Fibroblast of lung (primary cell): Measurements from ENCODE around the gene EIF3D. TPM values are rescaled to one million over a fixed set of nuclear protein-coding genes. Genes with fewer than 3 reads are reported as not detected.

Experiments used
- DNase-seq, 2 donors: peaks; one replicate each; pipeline versions ENCODE4 v3.0.0 to v3.0.0-alpha.2; 2010; ENCODE audit warnings: low read depth in 2 of 2
- H2AFZ ChIP-seq: 2 replicates; pipeline ENCODE4 v1.5.1; 2012; ENCODE audit warnings: low read length, control low read depth, inconsistent platforms
- H3K27ac ChIP-seq: 2 replicates; pipeline ENCODE4 v1.5.1; 2011; ENCODE audit warnings: low read length, control low read depth; ENCODE audit not compliant: insufficient read depth
- H3K27me3 ChIP-seq: 2 replicates; pipeline ENCODE4 v1.5.1; 2011; ENCODE audit warnings: mild to moderate bottlenecking, low read length; ENCODE audit not compliant: control insufficient read depth, insufficient read depth
- H3K36me3 ChIP-seq: 2 replicates; pipeline ENCODE4 v1.5.1; 2011; ENCODE audit warnings: low read length; ENCODE audit not compliant: control insufficient read depth, insufficient read depth
- H3K4me1 ChIP-seq: 2 replicates; pipeline ENCODE4 v1.5.1; 2011; ENCODE audit warnings: low read length; ENCODE audit not compliant: control insufficient read depth, insufficient read depth; ENCODE audit errors: extremely low read depth
- H3K4me2 ChIP-seq: 2 replicates; pipeline ENCODE4 v1.5.1; 2011; ENCODE audit warnings: low read length, control low read depth; ENCODE audit not compliant: insufficient read depth; ENCODE audit errors: extremely low read depth
- H3K4me3 ChIP-seq, 4 experiments: fragments of 200-600 bp in 1 of 4; sonication (generic) in 1 of 4; replicated peaks in 1 of 4; 2 replicates each; pipeline ENCODE4 v1.5.1; 2011 to 2016; ENCODE audit warnings: low read length in 4 of 4, low read depth in 3 of 4, mild to moderate bottlenecking in 3 of 4, control low read depth in 2 of 4, inconsistent platforms in 1 of 4, mixed read lengths in 1 of 4; ENCODE audit not compliant: insufficient read depth in 1 of 4; ENCODE audit errors: control extremely low read depth in 1 of 4
- H3K79me2 ChIP-seq: 2 replicates; pipeline ENCODE4 v1.5.1; 2012; ENCODE audit warnings: mild to moderate bottlenecking, low read length, inconsistent platforms; ENCODE audit not compliant: control insufficient read depth, insufficient read depth
- H3K9ac ChIP-seq: 2 replicates; pipeline ENCODE4 v1.5.1; 2011; ENCODE audit warnings: mild to moderate bottlenecking, low read length, control low read depth; ENCODE audit not compliant: insufficient read depth
- H3K9me3 ChIP-seq: 2 replicates; pipeline ENCODE4 v1.5.1; 2012; ENCODE audit warnings: low read depth, low read length; ENCODE audit not compliant: control insufficient read depth, insufficient read depth
- H4K20me1 ChIP-seq: 2 replicates; pipeline ENCODE4 v1.5.1; 2011; ENCODE audit warnings: low read length; ENCODE audit not compliant: control insufficient read depth, insufficient read depth; ENCODE audit errors: extremely low read depth
- EZH2 ChIP-seq: IDR thresholded peaks from 2 replicates; pipeline ENCODE4 v1.5.1; 2012; ENCODE audit warnings: low read length, control low read depth, mild to moderate bottlenecking; ENCODE audit errors: missing control alignments
- polyA plus RNA-seq, 2 donors: library from polyadenylated mRNA; depleted of rRNA in 1 of 2; stranded (reverse) in 1 of 2; unstranded in 1 of 2; fragments of >200 nt; gene quantifications; 2 replicates each; pipeline ENCODE4 v1.2.1, GENCODE V29; 2011 to 2012; ENCODE audit warnings: missing spikeins in 1 of 2
- total RNA-seq: library from RNA; depleted of rRNA; stranded (reverse); fragments of >200 nt; gene quantifications from 2 replicates; pipeline ENCODE4 v1.2.1, GENCODE V29; 2014
- TF ChIP-seq, protein P1 (sequence below), 2 donors: IDR thresholded peaks in 1 of 2; conservative IDR thresholded peaks in 1 of 2; 1 replicate in 1 of 2; 2 replicates in 1 of 2; pipeline ENCODE4 v1.5.1; 2011 to 2012; ENCODE audit warnings: low read length in 2 of 2, control low read depth in 1 of 2, inconsistent platforms in 1 of 2, low read depth in 1 of 2, mild to moderate bottlenecking in 1 of 2

Gene EIF3D
- total and polyA plus RNA-seq, 2 donors (not counting 1 experiment from before 2014, with no cell fraction given), result 267 to 306 TPM

DNA sequence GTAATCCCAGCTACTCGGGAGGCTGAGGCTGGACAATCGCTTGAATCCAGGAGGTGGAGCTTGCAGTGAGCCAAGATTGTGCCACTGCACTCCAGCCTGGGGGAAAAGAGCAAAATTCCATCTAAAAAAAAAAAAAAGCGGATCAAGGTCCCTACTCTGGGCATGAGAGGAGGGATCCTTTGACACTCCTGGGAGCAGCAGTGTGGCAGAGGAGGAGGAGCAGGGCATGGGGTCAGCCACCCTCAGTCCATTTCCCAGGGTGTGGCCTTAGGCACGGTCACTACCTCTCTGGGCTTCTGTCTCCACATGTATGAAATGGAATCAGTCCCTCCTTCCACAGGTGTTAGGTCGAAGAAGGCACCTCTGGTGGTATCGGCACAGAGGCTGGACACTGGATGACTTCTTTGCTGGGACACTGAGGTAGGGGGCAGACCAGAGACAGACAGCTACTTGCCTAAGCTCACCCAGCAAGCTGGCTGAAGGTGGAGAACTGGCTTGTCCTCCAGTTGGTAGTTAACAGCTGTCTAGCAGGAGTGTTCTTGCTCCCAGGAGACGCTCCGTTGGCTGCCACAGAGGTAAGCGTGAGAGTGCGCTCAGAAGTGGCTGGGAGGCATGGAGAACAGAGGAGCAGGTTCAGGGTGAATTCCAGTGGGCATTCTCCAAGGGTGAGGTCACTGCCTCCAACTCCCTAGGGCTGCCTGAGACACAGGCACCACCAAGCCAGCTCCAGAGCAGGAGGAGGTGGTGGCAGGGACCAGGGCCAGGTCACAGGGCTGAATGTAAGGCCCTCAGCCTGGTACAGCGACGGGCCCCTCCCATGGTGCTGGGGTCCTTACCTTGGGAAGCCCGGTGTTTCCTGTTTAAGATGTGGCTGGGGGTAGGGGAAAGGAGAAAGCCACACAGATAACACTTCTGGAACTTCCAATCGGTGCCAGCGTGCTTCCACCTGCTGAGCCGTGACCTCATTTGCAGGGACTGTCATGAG is 67.0 kb downstream of the EIF3D start:
- DNase-seq, result peak; percentile 71 to 97
- Histone ChIP-seq H3K4me1 (peaks cover 39% of the 10 kb centered on the region), H2AFZ (no peak overlapping the region), H3K9ac (no peak overlapping the region), H3K9me3 (no peaks in the 10 kb centered on the region), H3K27me3 (no peaks in the 10 kb centered on the region), H3K4me3 (no peak overlapping the region), H3K36me3 (peaks cover 4% of the 10 kb centered on the region), H3K27ac (no peak overlapping the region), H3K79me2 (no peaks in the 10 kb centered on the region), H3K4me2 (no peak overlapping the region), H4K20me1 (no peaks in the 10 kb centered on the region)
- TF ChIP-seq EZH2, result no peak
- TF ChIP-seq, protein P1, sequence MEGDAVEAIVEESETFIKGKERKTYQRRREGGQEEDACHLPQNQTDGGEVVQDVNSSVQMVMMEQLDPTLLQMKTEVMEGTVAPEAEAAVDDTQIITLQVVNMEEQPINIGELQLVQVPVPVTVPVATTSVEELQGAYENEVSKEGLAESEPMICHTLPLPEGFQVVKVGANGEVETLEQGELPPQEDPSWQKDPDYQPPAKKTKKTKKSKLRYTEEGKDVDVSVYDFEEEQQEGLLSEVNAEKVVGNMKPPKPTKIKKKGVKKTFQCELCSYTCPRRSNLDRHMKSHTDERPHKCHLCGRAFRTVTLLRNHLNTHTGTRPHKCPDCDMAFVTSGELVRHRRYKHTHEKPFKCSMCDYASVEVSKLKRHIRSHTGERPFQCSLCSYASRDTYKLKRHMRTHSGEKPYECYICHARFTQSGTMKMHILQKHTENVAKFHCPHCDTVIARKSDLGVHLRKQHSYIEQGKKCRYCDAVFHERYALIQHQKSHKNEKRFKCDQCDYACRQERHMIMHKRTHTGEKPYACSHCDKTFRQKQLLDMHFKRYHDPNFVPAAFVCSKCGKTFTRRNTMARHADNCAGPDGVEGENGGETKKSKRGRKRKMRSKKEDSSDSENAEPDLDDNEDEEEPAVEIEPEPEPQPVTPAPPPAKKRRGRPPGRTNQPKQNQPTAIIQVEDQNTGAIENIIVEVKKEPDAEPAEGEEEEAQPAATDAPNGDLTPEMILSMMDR (conservative IDR thresholded peaks at IDR 0.05 in 1 of 2, IDR thresholded peaks at IDR 0.05 in 1 of 2; ENCODE audit: low read depth in 1 of 2, low read length in 2 of 2), result no peak

Other genes with a start within 250 kb of the EIF3D start
- gene MYH9, start 141.2 kb downstream of the EIF3D start, total RNA-seq, result 562 and 796 TPM in 2 replicates
- gene MYH9, start 141.2 kb downstream of the EIF3D start, polyA plus RNA-seq, result 413 and 677 TPM in 2 replicates
- 20.5 and 25.3 TPM in 2 replicates for gene TXN2, start 47.5 kb downstream of the EIF3D start, total RNA-seq
- gene TXN2, start 47.5 kb downstream of the EIF3D start, polyA plus RNA-seq, result 118 and 164 TPM in 2 replicates
- gene FOXRED2, start 22.1 kb downstream of the EIF3D start, total RNA-seq, result 3.3 and 8.7 TPM in 2 replicates
- 3.8 and 8.8 TPM in 2 replicates for gene FOXRED2, start 22.1 kb downstream of the EIF3D start, polyA plus RNA-seq
- gene CACNG2, start 174.6 kb upstream of the EIF3D start, total RNA-seq, result not detected in 2 replicates
- not detected in 2 replicates for gene CACNG2, start 174.6 kb upstream of the EIF3D start, polyA plus RNA-seq
- gene IFT27, start 247.0 kb upstream of the EIF3D start, total RNA-seq, result 16.2 and 19.0 TPM in 2 replicates
- gene IFT27, start 247.0 kb upstream of the EIF3D start, polyA plus RNA-seq, result 12.3 and 14.1 TPM in 2 replicates